Lower leg skin (tissue), 3 donors: Measurements from ENCODE around the gene MEI1.

Experiments
- POLR2A ChIP-seq, 2 donors: fragments of 450-650 bp; IDR thresholded peaks; one replicate each; pipeline ENCODE4 v1.6.1; 2016 to 2017; ENCODE audit warnings: antibody characterized with exemption in 2 of 2, mild to moderate bottlenecking in 1 of 2, moderate library complexity in 1 of 2
- TF ChIP-seq, protein P1 (sequence below), 3 donors: fragments of 450-650 bp; IDR thresholded peaks; one replicate each; pipeline ENCODE4 v1.5.1; 2016; ENCODE audit warnings: antibody characterized with exemption in 3 of 3, mild to moderate bottlenecking in 3 of 3, moderate library complexity in 2 of 3

DNA sequence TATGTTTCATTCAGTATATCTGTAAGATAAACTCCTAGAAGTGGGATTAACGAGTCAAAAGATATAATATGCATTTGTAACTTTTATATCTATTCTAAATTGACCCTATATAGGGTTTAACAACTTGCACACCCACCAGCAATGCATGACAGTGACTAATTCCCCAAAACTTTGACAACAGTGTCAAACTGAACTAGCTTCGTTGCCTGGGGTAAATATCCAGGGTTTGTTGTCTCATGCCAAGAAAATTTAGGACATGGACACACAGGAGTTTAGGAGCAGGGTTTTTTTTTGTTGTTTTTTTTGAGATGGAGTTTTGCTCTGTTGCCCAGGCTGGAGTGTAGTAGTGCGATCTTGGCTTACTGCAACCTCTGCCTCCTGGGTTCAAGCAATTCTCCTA, 15.7 kb upstream of the MEI1 start:
- TF ChIP-seq, protein P1, sequence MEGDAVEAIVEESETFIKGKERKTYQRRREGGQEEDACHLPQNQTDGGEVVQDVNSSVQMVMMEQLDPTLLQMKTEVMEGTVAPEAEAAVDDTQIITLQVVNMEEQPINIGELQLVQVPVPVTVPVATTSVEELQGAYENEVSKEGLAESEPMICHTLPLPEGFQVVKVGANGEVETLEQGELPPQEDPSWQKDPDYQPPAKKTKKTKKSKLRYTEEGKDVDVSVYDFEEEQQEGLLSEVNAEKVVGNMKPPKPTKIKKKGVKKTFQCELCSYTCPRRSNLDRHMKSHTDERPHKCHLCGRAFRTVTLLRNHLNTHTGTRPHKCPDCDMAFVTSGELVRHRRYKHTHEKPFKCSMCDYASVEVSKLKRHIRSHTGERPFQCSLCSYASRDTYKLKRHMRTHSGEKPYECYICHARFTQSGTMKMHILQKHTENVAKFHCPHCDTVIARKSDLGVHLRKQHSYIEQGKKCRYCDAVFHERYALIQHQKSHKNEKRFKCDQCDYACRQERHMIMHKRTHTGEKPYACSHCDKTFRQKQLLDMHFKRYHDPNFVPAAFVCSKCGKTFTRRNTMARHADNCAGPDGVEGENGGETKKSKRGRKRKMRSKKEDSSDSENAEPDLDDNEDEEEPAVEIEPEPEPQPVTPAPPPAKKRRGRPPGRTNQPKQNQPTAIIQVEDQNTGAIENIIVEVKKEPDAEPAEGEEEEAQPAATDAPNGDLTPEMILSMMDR (IDR thresholded peaks at IDR 0.05) = no peak
- TF ChIP-seq POLR2A (IDR thresholded peaks at IDR 0.05) = no peak
